Activated CD4-positive, CD25-positive, alpha-beta regulatory T cell treated with anti-CD3 and anti-CD28 coated beads, Interleukin-2, amount 50 U/mL, for 24 hours (primary cell): ENCODE results near the gene DTD1.

Experiments used
- ATAC-seq, 2 donors: fragments of 150-1000 bp; cut with Tn5 transposase; one replicate each; pipeline ENCODE4 v1.10.0; 2021; ENCODE audit warnings: mild to moderate bottlenecking in 1 of 2, moderate library complexity in 1 of 2

DTD1 gene

DNA sequence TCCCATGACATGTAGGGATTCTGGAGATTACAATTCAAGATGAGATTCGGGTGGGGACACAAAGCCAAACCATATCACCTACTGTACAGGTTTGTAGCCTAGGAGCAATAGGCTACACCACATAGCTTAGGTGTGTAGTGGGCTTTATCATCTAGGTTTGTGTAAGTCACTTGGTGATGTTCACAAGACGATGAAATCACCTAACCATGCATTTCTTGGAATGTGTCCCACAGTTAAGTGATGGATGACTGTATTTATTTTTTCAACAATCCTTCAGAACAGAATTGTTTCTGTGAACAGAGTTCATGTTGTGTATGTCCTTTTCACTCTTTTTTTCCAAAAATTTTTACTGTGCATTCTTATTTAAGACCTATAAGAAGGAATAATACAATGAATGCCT lies 76.1 kb downstream of the DTD1 start:
- ATAC-seq = no peak

DNA sequence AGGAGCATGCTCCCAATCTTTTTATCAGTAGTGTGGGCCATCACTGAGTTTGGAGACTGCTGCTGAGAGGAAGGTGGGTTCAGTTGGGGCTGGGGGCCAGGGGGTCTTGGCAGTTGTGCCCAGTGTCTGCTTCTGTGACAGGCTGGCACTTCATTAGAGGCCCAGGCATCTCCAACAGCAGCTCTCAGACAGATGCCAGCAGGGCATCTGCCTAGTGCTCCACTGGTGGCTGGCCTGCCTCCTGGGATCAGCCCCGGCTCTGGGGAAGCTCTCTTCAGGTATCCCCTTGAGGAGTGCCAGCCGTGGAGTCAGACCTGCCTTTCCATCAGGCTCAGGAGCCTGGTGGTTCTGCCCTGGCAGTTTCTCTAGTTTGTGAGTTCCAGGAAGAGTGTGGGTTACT lies 77.3 kb downstream of the DTD1 start:
- no peak for ATAC-seq

DNA sequence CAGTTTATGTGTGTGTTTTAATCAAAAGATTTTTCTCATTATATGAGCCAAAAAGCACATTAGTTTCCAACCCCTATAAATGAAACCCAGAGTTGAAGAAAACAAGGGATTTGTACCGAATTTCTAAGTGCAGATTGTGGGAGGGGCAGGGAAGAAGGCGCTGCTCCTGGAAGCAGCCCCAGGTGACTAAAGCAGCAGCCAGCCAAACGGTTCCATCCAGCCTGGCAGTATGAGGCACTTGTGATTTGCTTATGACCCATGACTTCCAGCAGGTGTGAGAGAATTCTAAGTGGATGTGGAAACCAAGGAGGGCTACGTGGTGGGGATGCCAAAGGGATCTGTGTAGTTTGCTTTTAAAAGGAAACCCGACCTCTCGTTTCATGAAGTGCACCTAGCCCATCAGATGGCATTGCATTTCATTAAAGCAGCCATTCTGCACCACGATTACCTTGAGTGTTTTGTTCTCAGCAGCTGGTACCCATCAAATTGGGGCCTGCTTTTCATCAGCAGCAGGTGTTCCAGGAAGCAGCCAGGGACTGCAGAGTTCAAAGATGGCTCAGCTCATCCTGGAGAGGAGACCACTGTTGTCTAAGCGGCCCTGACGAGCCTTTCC lies 79.1 kb downstream of the DTD1 start:
- ATAC-seq = no peak

DNA sequence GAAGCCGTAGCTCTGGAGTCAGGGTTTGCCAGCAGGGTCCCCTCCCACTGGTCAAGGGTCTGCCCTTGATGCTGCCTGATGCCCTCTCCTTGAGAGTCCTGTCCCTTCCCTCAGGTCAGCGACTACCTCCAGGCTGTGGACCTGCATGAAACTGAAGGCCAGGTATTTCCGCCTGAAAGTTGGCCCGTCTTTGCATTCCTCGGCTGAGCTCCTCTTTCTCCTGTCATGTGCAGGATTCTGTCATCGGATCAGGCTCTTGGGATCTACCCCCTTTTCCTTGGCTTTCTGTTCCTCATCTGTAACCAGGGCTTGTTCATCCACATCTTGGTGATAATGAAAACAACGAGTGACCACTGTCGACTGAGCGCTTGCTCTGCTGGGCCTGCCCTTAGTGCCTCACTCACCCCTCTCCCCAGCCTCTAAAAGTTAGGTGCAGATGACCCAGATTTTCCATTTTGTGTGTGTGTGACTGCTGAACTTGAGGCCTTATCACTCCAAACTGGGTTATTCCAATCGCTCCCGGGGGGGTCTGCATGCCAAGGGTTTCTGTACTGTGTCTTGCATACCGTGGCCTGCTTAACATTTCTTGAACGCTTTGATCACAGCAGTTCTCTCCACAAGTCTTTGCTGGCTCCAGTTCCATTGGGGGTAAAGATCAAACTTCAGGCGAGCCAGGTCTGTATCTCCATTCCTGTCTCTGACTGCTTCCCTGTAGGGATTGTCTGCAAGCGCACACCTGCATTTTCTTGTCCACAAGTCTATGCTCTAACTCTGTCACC lies 81.6 kb downstream of the DTD1 start:
- ATAC-seq = no peak

DNA sequence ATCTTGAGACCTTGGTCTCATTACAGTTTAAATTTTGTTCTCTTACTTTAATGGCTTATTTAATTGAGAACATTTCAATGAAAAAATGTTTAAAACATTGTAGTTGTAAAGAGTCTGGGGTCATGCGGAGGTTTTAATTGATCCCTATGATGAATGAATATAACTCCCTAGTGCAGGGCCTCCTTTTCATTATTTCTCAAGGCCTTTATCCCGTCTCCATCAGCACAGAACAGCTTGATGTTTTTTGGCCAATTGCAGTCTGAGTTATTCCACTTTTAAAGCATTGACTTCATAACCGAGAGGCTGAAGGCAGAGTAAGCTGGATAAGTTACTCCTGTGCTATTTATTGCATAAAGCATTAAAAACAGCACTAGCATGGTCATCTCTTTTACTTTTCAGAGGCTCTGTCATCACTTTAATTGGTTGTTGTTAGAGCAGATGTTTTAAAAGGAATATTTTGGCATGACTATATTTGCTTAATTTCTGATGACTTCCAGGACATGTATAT lies 83.4 kb downstream of the DTD1 start:
- ATAC-seq = no peak

DNA sequence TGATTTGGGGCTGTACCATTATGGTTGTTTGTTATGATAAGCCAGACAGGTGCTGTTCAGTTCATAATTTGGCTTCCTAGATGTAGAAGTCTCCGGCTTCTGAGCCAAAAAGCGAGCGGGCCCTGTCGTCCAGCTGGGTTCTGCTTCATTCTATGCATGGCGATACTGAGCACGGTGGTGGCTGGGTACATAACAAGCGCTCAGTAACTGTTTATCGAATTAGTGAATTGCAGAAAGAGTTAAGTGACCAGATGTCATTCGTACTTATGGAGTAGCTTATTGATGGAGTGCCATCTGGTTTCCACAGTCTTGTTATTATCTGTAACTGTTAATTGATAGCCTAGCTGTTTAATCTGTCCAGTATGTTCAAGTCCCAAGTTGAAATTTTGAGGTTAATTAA lies 85.0 kb downstream of the DTD1 start:
- ATAC-seq = no peak

DNA sequence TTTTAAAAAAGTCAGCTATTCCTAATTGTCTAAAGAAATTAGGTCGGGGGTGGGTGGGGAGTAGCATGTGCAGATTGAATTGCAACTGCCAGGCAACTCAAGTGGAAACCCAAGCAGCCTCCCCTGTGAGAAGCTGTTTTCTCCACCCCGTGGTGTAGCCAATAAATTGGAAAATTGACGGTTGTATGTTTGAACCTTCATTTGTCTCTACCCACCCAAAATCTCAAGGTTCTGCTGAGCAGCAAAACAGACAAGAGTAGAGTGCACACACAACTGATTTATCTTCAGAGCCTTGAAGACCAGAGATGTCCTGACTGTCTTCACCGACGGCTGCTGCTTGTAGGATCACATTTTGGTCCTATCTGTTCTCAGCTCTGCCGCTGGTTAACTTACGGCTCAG lies 88.5 kb downstream of the DTD1 start:
- no peak for ATAC-seq

DNA sequence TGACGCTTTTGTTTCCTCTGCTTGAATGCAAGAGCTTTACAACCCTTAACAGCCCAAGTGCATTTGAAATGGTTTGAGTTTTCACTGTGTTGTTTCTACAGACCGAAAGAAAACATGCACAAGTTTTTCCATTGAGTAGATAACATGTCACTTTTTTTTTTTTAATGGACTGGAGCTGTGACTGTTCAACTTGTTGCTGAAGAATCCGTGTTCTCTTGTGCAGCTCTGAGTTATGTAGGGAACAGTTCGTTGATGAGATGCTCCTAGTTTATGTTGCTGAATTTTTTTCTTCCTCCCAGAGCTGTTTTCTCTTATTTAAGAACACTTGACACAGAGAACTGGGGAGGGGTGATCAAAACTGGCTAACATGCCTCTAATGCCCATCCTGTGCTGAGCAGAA lies 89.3 kb downstream of the DTD1 start:
- no peak for ATAC-seq

DNA sequence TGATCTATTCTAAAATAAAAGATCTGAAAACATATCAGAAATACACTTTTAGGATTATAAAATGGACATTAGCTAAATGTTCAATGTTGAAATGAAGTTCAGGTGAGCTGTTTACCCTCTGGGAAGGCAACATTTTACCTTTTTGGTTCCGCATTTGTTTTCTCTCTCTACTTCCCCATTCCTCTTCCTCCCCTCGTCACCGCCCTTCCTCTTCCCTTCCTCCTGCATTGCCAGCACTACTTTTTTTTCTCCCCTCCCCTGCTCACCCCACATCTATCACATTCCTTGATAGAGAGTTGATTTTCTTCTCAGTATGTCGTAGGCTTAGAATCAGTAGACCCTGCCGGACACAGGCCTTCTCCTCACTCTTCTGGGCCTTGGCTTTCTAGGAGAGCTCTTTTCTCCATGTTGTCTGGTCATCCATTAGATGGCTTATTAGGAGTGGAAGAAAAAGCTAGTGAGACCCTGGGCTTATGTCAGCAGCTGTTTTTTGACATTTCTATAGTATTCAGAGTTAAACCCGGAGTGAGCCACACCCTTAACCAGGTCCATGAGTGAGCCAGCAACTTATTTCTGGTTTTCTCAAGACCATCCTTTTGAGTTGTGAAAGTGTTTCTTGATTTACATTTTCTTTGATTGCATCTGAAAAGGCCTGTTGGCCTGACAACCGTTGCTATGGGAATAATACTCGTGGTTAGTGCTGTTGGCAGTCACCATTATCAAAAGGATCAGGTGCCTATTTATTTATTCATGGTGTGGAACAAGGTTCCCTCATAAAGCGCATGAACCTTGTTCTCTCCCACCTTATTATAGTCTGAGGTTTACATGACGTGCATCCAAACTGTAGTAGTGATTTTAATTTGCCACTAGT lies 90.9 kb downstream of the DTD1 start:
- ATAC-seq = peak in 1 of 2 donors; percentile 24

DNA sequence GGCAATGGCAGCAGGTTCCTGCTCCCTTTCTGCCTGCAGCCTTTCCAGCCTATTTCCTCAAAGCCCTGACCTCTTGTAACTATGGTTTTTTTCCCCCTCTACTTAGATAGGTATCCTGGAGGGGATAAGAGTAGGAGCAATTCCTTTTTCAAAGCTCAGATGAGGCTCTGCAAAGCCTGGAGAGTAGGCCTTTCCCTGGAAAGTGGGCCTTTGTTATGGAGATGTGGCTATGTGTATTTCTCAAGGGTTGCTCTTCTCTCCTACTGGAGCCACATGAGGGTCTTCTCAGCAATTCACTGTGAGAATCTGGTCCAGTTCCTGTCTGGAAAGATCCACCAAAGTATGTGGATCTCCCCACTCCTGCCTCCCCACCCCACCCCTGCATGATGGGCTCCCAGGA lies 96.0 kb downstream of the DTD1 start:
- no peak for ATAC-seq

DNA sequence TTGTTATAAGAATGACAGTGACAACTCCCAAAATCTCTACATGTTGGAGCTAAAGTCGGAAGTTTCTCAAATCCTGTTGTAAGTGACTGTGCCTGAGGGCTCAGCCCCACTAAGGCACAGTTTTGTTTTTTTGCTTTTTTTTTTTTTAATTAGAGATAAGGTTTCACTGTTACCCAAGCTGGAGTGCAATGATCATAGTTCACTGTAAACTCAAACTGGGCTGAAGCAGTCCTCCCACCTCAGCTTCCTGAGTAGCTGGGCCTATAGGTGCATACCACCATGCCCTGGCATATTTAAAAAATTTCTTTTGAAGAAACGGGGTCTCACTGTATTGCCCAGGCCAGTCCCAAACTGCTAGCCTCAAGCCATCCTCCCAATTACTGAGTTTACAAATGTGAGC lies 96.9 kb downstream of the DTD1 start:
- no peak for ATAC-seq

DNA sequence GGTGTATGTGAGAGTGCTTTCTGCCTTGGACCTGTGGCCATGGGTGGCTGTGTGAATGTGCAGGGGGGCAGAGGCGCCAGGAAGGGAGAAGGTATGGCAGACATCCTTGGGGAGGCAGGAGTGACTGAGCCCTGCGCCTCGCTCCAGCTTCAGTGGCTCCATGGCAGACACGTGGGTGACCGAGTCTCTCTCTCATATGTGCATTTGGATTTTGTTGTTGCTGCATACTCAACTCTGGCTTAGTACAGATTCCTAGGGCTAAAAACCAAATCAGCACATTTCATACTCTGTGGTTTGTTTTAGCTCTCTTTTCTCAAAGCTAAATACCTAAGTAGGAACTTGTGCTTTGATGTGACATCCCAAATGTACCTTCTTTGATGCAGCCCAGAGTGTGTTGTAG lies 97.6 kb downstream of the DTD1 start:
- ATAC-seq = no peak

DNA sequence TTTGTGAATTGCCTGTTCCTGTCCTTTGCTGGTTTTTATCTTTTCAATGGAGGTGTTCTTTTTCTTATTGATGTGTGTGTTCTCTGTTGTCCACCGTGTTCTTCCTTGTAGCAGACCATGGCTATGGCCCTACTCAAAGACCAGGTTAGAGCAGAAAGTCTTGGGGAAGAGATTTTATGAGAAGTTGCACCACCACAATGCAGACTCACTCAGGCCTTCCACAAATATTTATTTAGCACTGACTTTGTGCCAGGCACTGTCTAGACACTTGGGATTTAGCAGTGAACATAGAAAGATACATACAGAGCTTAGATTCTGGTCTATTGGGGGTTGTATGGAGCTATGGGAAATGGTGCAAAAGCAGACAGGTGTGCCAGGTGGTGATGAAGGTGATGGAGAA lies 98.8 kb downstream of the DTD1 start:
- ATAC-seq = no peak

DNA sequence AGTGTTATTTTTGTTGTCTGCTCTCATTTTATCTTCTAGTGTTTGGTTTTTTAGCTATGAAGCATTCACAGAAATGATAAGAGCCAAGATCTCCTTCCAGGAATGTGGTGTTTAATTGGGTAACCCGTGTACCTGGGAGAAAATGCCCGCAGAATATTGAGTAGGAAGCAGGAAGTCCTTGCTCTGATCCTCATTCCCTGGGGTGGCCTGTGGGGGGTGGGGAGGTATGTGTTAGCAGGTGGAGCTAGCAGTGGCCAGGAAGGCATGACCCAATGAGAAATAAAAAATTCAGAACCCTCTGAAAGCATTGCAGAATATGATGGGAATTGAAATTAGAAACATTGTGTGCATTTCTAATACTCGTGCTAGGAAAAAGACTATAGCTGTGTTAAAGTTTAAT lies 100.8 kb downstream of the DTD1 start:
- no peak for ATAC-seq

DNA sequence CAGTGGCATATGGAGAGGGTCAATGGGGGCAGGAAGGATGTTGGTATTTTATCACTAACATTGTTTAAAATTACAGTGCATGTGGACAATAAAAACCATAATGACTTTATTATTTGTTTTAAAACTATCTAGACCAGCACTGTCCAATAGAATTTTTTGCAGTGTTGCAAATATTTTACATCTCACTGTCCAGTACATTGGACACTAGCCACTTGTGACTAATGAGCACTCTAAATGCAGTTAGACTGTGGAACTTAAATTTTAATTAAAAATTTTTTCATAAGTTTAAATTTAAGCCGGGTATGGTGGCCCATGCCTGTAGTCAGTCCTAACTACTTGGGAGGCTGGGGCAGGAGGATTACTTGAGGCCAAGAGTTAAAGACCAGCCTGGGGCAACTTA lies 101.7 kb downstream of the DTD1 start:
- ATAC-seq = no peak

DNA sequence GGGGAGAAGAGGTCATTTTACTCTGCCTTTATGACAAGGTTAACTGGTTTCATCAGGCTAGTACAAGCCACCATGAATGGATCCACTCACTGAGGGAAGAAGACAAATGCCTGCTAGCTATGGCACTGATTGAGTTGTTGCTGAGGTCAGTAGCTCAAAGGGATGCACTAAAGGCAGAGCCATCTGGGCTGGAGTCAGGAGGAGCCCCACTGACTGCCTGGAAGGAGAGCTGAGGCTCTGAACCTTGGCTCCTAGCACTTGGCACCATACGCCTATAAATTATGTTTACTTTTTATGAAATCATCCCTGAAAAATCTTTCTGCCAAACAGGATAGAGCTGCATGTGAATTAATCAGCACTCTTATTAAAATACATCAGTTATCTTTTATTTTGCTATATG lies 104.6 kb downstream of the DTD1 start:
- no peak for ATAC-seq

DNA sequence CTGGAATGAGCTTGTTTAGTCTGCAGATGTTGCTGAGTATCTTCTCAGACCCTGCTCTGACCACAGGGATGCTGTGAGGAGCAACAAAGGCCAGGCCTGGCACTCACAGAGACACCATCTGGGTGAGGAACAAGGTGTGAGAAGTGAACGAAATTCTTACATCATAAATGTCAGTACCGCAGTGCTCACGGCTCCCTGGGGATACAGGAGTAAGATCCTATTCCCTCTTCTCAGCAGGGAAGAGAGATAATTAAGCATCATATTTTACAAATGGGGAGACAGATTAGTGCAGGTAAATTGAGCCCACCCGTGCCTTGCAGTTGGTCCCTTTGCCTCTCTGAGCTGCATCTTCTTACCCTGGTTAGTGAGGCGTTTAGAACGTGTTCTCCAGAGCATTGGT lies 106.2 kb downstream of the DTD1 start:
- ATAC-seq = no peak

DNA sequence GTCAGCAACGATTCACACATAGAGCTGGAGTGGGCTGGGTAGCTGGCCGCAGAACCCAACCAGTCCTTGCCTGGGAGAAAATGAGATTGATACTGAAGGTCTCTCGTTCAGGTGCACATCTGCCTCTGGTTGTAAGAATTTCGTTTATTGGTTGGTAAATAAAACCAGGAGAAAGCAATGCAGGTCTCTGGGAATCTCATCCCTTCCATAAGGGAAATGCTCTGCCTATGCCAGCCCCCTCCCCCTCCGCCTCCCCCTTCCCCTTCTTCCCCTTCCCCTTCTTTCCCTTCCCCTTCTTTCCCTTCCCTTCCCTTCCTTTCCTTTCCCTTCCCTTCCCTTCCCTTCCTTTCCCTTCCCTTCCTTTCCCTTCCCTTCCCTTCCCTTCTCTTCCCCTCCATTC lies 107.3 kb downstream of the DTD1 start:
- no peak for ATAC-seq

DNA sequence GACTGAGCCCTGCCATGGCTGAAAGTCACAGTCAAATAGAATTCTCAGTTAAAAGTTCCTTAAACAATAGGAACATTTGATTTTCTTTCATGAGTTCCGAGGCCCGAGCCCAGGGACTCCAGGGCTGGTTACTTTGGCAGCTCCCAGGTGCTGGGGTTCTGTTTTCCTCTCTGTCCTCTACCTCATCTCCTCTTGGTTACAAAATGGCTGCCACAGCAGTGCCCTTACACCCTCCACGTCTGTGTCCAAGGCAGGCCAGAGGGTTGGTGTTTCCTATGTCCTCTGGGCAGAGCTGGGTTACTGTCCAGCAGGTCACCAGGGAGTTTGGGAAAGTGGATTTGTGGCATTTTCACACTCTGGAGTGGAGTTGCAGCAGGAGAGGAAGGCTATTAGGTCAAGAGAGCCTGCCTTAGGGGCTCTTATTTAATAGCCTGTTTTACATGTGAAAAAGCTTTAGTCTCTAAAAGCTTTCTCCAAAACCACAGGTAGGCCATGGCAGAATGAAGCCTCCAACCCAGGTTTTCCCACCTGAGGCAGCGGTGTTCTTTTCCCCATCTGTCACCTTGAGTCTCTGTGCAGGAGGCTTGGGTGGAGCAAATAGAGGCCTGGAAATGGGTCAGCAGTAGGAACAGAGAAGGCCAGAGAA lies 111.0 kb downstream of the DTD1 start:
- ATAC-seq = no peak

DNA sequence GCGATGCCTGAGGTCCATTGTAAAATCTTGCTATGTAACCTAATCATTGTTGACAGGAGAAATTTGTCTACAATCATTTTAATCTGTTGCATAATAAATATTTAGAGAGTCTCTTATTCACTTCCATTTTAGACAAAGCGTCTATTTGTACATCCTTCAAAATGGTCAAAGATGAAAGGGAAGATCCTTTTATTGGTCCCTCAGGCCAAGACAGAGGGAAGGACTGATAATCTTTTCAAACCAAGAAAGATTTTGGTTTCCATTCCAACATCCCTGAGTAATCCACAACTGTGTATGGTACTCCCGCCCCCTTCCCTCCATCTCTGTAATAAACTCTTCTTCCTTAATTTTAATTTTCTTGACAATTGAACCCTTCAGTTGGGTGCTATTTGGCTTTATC lies 114.1 kb downstream of the DTD1 start:
- no peak for ATAC-seq

DNA sequence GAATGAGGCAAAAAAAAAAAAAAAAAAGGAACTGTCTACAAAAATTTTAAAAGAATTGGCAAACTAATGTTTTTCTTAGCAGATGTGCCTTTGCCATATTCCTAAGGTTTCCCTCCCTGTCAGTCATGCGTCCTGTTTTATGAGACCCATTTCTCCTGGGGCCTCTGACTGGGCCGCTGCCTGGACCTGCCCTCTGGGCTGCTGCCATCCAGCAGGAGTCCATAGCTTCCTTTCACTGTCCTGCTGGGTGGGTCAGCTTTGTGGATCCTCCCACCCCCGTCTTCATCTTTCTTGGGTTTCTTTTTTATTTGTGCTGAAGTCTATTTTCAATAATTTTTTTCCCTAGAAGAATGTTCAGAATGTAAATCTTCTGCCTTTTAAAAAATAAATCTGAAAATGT lies 114.9 kb downstream of the DTD1 start:
- no peak for ATAC-seq

DNA sequence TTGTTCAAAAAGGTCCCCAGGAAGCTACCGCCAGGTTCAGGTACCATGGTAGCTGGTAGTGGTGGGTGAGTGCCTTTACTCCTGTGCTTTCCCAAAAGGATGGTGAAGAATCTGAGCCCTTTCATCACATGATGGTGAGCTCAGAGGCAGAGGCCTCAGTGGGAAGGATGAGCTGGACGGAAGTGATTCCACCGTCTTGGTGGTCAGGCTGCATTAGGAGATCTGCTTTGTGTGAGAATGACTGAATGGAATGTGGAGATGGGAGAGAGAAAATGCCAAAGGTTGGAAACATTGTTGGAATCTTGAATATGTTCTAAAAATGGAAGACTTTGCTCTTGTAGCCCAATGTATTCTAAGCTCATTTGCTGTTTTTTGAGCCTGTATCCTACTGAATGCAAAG lies 117.6 kb downstream of the DTD1 start:
- no peak for ATAC-seq

DNA sequence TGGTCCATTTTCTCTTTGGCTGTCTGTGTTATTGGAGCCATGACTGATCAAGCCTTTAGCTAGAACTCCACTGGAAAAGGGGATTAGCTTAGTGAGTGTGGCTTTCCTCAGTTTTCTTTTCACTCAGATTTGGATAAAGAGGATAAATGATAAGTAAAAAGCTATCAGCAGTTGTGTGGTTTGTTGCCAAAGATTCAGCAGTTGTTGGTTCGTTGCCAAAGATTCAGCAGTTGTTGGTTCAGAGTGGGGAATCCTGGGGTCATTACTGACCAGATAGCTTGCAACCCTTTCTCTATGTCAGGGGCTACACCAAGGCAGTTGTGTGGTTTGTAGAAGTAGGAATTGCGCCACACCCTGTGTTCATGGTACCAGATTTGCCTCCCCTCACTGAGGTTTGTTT lies 118.1 kb downstream of the DTD1 start:
- no peak for ATAC-seq
